HCT116 (cell line): ENCODE measurements around the gene CHERP. TPM values are rescaled to one million over a fixed set of nuclear protein-coding genes. Genes with fewer than 3 reads are reported as not detected.

Source experiments
- ATAC-seq: fragments of 200-7000 bp; cut with Tn5 transposase; 2 replicates; pipeline ENCODE4 v1.9.1; 2020; ENCODE audit warnings: mild to moderate bottlenecking, moderate library complexity
- BruUV-seq: library from RNA; stranded (reverse); fragments of 400-500 nt; replicated peaks from 2 replicates; lab custom pipeline; 2021; lab: Mats Ljungman, UMichigan
- CTCF ChIA-PET: fragments of 300-600 bp; sonication (Branson Sonifier 250); formaldehyde crosslinking; loops from one replicate; lab custom pipeline; 2021; ENCODE audit warnings: antibody characterized with exemption; lab: Charles Lee
- POLR2A ChIA-PET: fragments of 300-600, 350-600 bp; sonication (Branson Sonifier 250); formaldehyde crosslinking; loops from one replicate; lab custom pipeline; 2021; ENCODE audit warnings: antibody characterized with exemption; lab: Charles Lee
- RAD21 ChIA-PET, 2 experiments: fragments of 300-600 bp; sonication (Branson Sonifier 250); formaldehyde crosslinking; loops; one replicate each; lab custom pipeline; 2023; ENCODE audit warnings: low total read pairs in 2 of 2; ENCODE audit not compliant: uncharacterized antibody in 2 of 2, unreplicated experiment in 2 of 2, low non-redundant PET in 1 of 2; lab: Charles Lee
- DNase-seq: peaks from one replicate; pipeline ENCODE4 v3.0.0-alpha.2; 2010; ENCODE audit warnings: low read depth, low spot score
- H2AFZ ChIP-seq: fragments of 200-600 bp; shearing (Covaris generic), sonication (generic); 2 replicates; pipeline ENCODE4 v1.6.1; 2017; ENCODE audit warnings: low read depth, mixed run types, mixed read lengths, antibody characterized with exemption, low read length; ENCODE audit not compliant: poor library complexity, severe bottlenecking
- H3K27ac ChIP-seq: 2 replicates; pipeline ENCODE4 v1.5.1; 2012; ENCODE audit warnings: low read depth, low read length
- H3K27me3 ChIP-seq: fragments of 200-600 bp; sonication (generic); 2 replicates; pipeline ENCODE4 v1.6.1; 2016; ENCODE audit warnings: mixed run types, low read length, mixed read lengths; ENCODE audit not compliant: insufficient read depth
- H3K36me3 ChIP-seq, 2 experiments: fragments of 200-500 bp in 1 of 2; fragments of 200-600 bp in 1 of 2; sonication (Bioruptor generic) in 1 of 2; sonication (generic) in 1 of 2; 2 replicates each; pipeline versions ENCODE4 v1.5.1 to v1.6.1; 2014 to 2016; ENCODE audit warnings: low read length in 2 of 2, inconsistent platforms in 1 of 2, mixed read lengths in 1 of 2, mixed run types in 1 of 2; ENCODE audit not compliant: insufficient read depth in 2 of 2, control insufficient read depth in 1 of 2
- H3K4me1 ChIP-seq, 2 experiments: fragments of 200-600 bp in 1 of 2; sonication (generic) in 1 of 2; 2 replicates each; pipeline versions ENCODE4 v1.5.1 to v1.6.1; 2012 to 2017; ENCODE audit warnings: low read length in 2 of 2, inconsistent platforms in 1 of 2, mild to moderate bottlenecking in 1 of 2, mixed read lengths in 1 of 2, mixed run types in 1 of 2, moderate library complexity in 1 of 2; ENCODE audit not compliant: insufficient read depth in 2 of 2, control insufficient read depth in 1 of 2
- H3K4me2 ChIP-seq: fragments of 200-600 bp; sonication (generic); 2 replicates; pipeline ENCODE4 v1.6.1; 2017; ENCODE audit warnings: mixed run types, low read length, mixed read lengths
- H3K4me3 ChIP-seq, 2 experiments: fragments of 200-600 bp in 1 of 2; sonication (generic) in 1 of 2; replicated peaks in 1 of 2; 2 replicates each; pipeline ENCODE4 v1.5.1; 2011 to 2016; ENCODE audit warnings: low read length in 2 of 2, control low read depth in 1 of 2, low read depth in 1 of 2, mild to moderate bottlenecking in 1 of 2, mixed read lengths in 1 of 2, mixed run types in 1 of 2
- H3K79me2 ChIP-seq: fragments of 200-600 bp; sonication (generic); 2 replicates; pipeline ENCODE4 v1.6.1; 2017; ENCODE audit warnings: mild to moderate bottlenecking, mixed run types, low read length, moderate library complexity, mixed read lengths; ENCODE audit not compliant: insufficient read depth
- H3K9ac ChIP-seq: fragments of 200-600 bp; sonication (generic); 2 replicates; pipeline ENCODE4 v1.6.1; 2016; ENCODE audit warnings: low read length, mixed read lengths
- H3K9me2 ChIP-seq: fragments of 200-600 bp; sonication (generic), shearing (Covaris generic); 2 replicates; pipeline ENCODE4 v1.6.1; 2017; ENCODE audit warnings: mixed run types, mild to moderate bottlenecking, moderate library complexity; ENCODE audit not compliant: insufficient read depth
- H3K9me3 ChIP-seq, 2 experiments: fragments of 200-500 bp in 1 of 2; fragments of 200-600 bp in 1 of 2; sonication (Bioruptor generic) in 1 of 2; sonication (generic) in 1 of 2; 2 replicates each; pipeline ENCODE4 v1.6.1; 2014 to 2017; ENCODE audit warnings: low read length in 2 of 2, mixed read lengths in 2 of 2, inconsistent platforms in 1 of 2, low read depth in 1 of 2, mild to moderate bottlenecking in 1 of 2, mixed run types in 1 of 2, moderate library complexity in 1 of 2; ENCODE audit not compliant: control insufficient read depth in 1 of 2, insufficient read depth in 1 of 2
- H4K20me1 ChIP-seq: fragments of 200-600 bp; sonication (generic), shearing (Covaris generic); 2 replicates; pipeline ENCODE4 v1.6.1; 2017; ENCODE audit warnings: mixed run types, mild to moderate bottlenecking, moderate library complexity; ENCODE audit not compliant: insufficient read depth
- EGR1 ChIP-seq: IDR thresholded peaks from 2 replicates; pipeline ENCODE4 v1.6.1; 2012; ENCODE audit warnings: low read depth
- ELF1 ChIP-seq: IDR thresholded peaks from 2 replicates; pipeline ENCODE4 v1.6.1; 2012; ENCODE audit warnings: low read depth, borderline replicate concordance
- FOSL1 ChIP-seq: IDR thresholded peaks from 2 replicates; pipeline ENCODE4 v1.6.1; 2012; ENCODE audit warnings: low read depth
- POLR2A ChIP-seq: IDR thresholded peaks from 2 replicates; pipeline ENCODE4 v1.7.0; 2011; ENCODE audit warnings: borderline replicate concordance; ENCODE audit not compliant: insufficient read depth, insufficient read length; ENCODE audit errors: extremely low read depth
- POLR2AphosphoS5 ChIP-seq: IDR thresholded peaks from 2 replicates; pipeline ENCODE4 v1.6.1; 2011; ENCODE audit warnings: mild to moderate bottlenecking, low read depth, low read length, moderate library complexity
- RAD21 ChIP-seq: IDR thresholded peaks from 2 replicates; pipeline ENCODE4 v1.6.1; 2012; ENCODE audit warnings: low read depth, mild to moderate bottlenecking
- SP1 ChIP-seq: IDR thresholded peaks from 2 replicates; pipeline ENCODE4 v1.6.1; 2012; ENCODE audit warnings: low read depth
- TCF7L2 ChIP-seq: IDR thresholded peaks from 2 replicates; pipeline ENCODE4 v1.7.0; 2011; ENCODE audit warnings: borderline replicate concordance, inconsistent platforms; ENCODE audit not compliant: insufficient read depth, insufficient read length; ENCODE audit errors: extremely low read depth
- ZBTB33 ChIP-seq: IDR thresholded peaks from 2 replicates; pipeline ENCODE4 v1.6.1; 2011; ENCODE audit warnings: mild to moderate bottlenecking, low read length, moderate library complexity; ENCODE audit not compliant: insufficient replicate concordance; ENCODE audit errors: extremely low read depth
- ZFX ChIP-seq: fragments of 450-650 bp; IDR thresholded peaks from 2 replicates; pipeline ENCODE4 v1.6.1; 2017
- intact Hi-C: fragments of 100-400 bp; cut with micrococcal nuclease; formaldehyde crosslinking; loops from 2 replicates; pipeline ENCODE4 v1.10.0; 2022
- total RNA-seq: library from RNA; stranded (reverse); gene quantifications from one replicate; pipeline ENCODE4 v1.2.1, GENCODE V29; 2021; ENCODE audit not compliant: unreplicated experiment
- TF ChIP-seq, protein P1 (sequence below): IDR thresholded peaks from 2 replicates; pipeline ENCODE4 v1.6.1; 2012; ENCODE audit warnings: low read depth
- TF ChIP-seq, protein P2 (sequence below), 3 experiments: fragments of 200-600 bp in 1 of 3; sonication (generic) in 1 of 3; IDR thresholded peaks in 2 of 3; conservative IDR thresholded peaks in 1 of 3; 2 replicates each; pipeline ENCODE4 v1.5.1; 2012 to 2017; ENCODE audit warnings: low read depth in 2 of 3, low read length in 2 of 3, antibody characterized with exemption in 1 of 3, borderline replicate concordance in 1 of 3, control low read depth in 1 of 3, mild to moderate bottlenecking in 1 of 3, mixed read lengths in 1 of 3, mixed run types in 1 of 3, moderate library complexity in 1 of 3; ENCODE audit not compliant: insufficient read depth in 1 of 3

CHERP gene
- total RNA-seq, 1 experiment from 2014 or later = 65.8 TPM

- no peak for ATAC-seq
- H3K4me1 ChIP-seq = no peaks in the 10 kb centered on the region
- POLR2A ChIA-PET = no interaction called here
These were observed 19.1 kb upstream of the CHERP start for GRCh38 chr19:16561382-16561781.

More at GRCh38 chr19:16561382-16561781, 19.1 kb upstream of the CHERP start:
- Histone ChIP-seq H3K9ac (no peak overlapping the region), H3K9me3 (no peaks in the 10 kb centered on the region), H3K27ac (no peak overlapping the region), H3K9me2 (no peaks in the 10 kb centered on the region), H3K4me2 (no peak overlapping the region), H3K4me3 (no peak overlapping the region), H3K79me2 (peaks cover 9% of the 10 kb centered on the region; the same call in 1 of the 2 replicates), H2AFZ (no peak overlapping the region), H3K27me3 (no peaks in the 10 kb centered on the region), H3K36me3 (peaks cover 29 to 31% of the 10 kb centered on the region in 2 experiments), H4K20me1 (no peaks in the 10 kb centered on the region)
- TF ChIP-seq, protein P1, sequence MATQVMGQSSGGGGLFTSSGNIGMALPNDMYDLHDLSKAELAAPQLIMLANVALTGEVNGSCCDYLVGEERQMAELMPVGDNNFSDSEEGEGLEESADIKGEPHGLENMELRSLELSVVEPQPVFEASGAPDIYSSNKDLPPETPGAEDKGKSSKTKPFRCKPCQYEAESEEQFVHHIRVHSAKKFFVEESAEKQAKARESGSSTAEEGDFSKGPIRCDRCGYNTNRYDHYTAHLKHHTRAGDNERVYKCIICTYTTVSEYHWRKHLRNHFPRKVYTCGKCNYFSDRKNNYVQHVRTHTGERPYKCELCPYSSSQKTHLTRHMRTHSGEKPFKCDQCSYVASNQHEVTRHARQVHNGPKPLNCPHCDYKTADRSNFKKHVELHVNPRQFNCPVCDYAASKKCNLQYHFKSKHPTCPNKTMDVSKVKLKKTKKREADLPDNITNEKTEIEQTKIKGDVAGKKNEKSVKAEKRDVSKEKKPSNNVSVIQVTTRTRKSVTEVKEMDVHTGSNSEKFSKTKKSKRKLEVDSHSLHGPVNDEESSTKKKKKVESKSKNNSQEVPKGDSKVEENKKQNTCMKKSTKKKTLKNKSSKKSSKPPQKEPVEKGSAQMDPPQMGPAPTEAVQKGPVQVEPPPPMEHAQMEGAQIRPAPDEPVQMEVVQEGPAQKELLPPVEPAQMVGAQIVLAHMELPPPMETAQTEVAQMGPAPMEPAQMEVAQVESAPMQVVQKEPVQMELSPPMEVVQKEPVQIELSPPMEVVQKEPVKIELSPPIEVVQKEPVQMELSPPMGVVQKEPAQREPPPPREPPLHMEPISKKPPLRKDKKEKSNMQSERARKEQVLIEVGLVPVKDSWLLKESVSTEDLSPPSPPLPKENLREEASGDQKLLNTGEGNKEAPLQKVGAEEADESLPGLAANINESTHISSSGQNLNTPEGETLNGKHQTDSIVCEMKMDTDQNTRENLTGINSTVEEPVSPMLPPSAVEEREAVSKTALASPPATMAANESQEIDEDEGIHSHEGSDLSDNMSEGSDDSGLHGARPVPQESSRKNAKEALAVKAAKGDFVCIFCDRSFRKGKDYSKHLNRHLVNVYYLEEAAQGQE = no peak
- TF ChIP-seq FOSL1 (no peak), EGR1 (no peak), ZFX (no peak), ELF1 (no peak), RAD21 (no peak), TCF7L2 (no peak), POLR2A (no peak), ZBTB33 (no peak), SP1 (no peak), POLR2AphosphoS5 (no peak)
- TF ChIP-seq, protein P2, sequence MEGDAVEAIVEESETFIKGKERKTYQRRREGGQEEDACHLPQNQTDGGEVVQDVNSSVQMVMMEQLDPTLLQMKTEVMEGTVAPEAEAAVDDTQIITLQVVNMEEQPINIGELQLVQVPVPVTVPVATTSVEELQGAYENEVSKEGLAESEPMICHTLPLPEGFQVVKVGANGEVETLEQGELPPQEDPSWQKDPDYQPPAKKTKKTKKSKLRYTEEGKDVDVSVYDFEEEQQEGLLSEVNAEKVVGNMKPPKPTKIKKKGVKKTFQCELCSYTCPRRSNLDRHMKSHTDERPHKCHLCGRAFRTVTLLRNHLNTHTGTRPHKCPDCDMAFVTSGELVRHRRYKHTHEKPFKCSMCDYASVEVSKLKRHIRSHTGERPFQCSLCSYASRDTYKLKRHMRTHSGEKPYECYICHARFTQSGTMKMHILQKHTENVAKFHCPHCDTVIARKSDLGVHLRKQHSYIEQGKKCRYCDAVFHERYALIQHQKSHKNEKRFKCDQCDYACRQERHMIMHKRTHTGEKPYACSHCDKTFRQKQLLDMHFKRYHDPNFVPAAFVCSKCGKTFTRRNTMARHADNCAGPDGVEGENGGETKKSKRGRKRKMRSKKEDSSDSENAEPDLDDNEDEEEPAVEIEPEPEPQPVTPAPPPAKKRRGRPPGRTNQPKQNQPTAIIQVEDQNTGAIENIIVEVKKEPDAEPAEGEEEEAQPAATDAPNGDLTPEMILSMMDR (IDR thresholded peaks at IDR 0.05 in 2 of 3, conservative IDR thresholded peaks at IDR 0.05 in 1 of 3; ENCODE audit: borderline replicate concordance in 1 of 3, insufficient read depth in 1 of 3, low read depth in 2 of 3, low read length in 2 of 3) = no peak
- CTCF ChIA-PET = no interaction called here
- intact Hi-C loops = no loop called here
- no TSS peak for BruUV-seq
- RAD21 ChIA-PET = no interaction called here
- no peak for DNase-seq
